NCI-H2171 treated with DMSO at 0.1 percent for 48 hours (cell line): ENCODE measurements around the gene DPYSL5.

ENCODE experiments used
- DNase-seq: peaks from one replicate; lab custom pipeline; 2025; lab: John Stamatoyannopoulos, UW

The DPYSL5 gene

DNA sequence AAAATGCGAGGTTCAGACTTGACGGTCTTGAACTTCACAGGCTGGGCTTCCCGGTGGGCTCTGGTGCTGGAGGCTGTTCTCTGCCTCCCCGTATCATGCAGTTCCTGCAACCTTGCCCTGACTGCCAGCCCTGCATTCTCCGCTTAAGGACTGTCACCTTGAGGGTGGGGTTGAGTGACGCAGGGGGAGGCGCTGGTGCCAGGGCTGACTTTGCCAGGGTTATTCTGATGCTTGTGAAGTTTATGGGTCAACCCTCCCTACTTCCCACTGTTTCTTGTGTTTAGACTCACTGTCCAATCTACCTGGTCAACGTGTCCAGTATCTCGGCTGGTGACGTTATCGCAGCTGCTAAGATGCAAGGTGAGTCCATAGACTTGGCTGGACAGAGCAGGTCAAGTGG lies 85.0 kb downstream of the DPYSL5 start:
- no peak for DNase-seq

DNA sequence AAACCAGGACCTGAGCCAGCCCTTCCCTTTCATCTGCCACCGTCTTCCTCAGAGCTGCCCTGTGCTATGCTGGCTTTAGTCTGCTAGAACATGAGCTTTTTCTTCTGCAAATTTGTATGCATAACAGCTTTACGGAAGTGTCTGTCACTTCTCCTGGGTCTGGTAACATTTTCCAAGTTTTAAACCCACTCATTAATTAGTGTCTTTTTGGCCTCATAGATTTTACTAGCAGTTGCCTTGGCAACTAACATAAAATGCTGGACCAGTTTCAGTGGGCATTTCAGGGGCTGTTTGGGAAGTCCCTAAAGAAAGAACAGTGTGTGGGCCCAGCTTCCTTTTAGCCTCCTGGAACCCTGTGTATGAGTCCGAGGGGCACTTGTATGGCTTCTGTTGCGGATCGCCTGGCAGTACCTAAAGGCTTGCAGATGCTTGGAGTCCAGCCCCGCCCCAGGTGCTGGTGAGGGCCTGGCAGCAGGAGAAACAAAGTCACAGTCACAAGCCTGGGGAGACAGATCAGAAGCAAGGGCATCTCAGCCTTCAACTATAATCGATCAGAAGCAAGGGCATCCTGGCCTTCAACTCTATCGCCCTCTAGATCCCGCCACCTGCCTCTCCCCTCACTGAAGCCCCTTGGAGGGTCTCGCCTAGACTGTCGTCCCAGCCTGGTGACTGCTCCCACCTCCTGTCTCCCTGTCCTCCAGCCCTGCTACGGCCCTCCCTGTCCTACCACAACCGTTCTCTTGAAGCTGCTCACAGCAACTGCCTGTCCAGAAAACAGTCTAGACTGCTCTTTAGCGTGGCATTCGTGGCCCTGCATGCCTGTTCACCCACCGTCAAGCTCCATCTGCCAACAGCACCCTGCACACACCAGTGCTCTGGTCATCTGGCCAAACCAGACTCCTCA lies 85.8 kb downstream of the DPYSL5 start:
- DNase-seq: no peak

- no peak for DNase-seq
These were observed 86.4 kb downstream of the DPYSL5 start for GRCh38 chr2:26934335-26934724.

- no peak for DNase-seq
These were observed 87.1 kb downstream of the DPYSL5 start for GRCh38 chr2:26934985-26935384.

- no peak for DNase-seq
These were observed 88.9 kb downstream of the DPYSL5 start for GRCh38 chr2:26936855-26937254.

GRCh38 chr2:26938399-26939118 lies 90.6 kb downstream of the DPYSL5 start:
- DNase-seq: no peak

- no peak for DNase-seq
These were observed 92.1 kb downstream of the DPYSL5 start for GRCh38 chr2:26940001-26940400.

- DNase-seq: no peak
These were observed 93.6 kb downstream of the DPYSL5 start for GRCh38 chr2:26941486-26941885.

- peak; percentile 63 for DNase-seq
These were observed 94.8 kb downstream of the DPYSL5 start for GRCh38 chr2:26942543-26943295.

DNA sequence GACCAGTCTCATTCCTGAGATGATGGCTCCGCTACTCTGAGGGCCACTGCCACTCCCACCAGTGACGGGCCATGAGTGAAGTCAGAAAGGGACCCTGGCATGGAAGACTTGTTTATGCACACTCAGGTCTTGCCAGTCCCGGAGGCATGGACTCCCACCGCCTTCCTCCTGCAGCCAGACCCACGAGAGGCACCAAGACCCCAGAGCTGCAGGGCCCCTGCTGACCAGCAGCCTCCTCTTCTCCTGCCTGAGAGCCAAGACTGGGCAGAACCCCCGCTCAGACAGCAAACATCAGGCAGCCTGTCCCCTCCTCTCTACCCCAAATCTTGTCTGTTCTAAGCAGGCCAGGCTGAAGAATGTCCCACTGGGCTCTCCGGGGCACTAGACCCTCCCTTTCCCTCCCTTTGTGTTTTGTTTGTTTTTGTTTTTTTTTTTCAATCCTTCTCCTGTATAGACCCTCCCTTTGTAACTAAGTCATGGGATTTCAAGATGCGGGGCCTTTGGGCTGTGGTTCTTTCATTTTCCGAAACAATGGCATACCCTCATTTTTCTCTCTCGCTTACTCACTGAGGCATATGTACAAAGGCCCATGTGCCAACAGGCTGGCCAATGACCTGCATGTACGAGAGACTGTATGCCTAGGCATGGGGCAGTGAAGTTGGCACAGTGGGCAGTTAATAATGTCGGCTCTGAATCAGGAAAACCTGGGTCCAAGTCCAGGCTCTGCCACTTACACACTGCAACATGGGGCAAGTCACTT lies 98.2 kb downstream of the DPYSL5 start:
- no peak for DNase-seq

DNA sequence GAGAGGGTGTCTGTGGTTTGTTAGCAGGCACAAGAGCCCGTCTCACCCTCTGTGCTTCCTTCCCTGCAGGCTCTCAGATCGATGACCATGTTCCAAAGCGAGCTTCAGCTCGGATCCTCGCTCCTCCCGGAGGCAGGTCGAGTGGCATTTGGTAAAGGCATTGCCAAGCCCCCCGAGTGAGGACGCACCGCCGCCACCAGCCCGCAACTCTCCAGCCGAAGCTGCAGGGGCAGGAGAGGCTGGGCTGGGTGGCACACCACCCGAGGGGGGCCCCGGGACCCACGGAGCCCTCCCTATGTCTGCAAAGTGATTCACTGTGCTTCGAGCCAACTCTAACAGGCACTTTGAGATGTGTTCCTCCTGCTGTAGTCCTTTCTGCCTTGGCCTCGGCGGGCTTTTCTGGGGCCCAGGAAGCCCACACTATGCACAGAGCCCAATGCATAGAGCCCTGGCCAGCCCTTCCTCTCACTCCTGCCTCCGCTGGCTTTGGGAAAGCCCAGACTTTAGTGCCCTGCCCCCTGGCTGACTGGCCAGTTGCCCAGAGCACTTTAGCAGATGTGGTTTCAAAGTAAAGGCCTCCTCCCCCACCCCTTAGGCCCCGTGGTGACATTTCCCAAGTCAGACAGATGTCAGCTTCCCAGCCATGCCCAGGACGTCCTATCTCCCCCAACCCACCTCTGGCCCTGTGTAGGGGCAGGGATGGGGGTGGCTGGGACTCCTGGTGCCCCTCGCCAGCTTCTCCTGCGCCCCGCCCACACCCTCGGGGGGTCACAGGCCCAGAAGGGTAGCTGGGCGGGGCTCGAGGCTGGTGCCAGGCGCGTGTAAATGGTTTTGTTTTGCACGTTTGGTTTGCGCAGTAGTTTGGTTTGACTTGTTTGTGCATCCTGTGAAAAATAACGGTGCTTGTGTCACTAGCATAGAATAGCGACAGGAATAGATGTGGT lies 99.2 kb downstream of the DPYSL5 start:
- no peak for DNase-seq

- no peak for DNase-seq
These were observed 100.9 kb downstream of the DPYSL5 start for GRCh38 chr2:26948800-26949199.

GRCh38 chr2:26950246-26950645 lies 102.3 kb downstream of the DPYSL5 start:
- DNase-seq: no peak

DNA sequence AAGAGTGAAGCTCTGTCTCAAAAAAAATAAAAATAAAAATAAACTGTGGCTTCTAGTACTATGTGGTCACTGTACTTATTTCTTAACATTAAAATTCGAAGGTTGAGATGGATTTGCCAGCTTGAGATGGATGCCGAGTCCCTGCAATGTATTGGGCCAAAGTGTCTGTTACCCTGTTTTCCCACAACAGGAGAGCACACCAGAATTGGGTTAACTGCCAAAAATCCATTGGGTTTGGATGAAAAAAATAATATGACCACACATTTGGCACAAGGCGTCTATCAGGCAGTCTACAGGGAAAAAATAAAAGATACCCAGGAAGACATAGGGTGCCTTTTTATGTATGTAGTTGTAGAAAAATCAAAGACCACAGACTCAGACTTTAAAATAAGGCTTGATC lies 103.3 kb downstream of the DPYSL5 start:
- no peak for DNase-seq

- peak; percentile 36 for DNase-seq
These were observed 104.4 kb downstream of the DPYSL5 start for GRCh38 chr2:26952374-26952773.

DNA sequence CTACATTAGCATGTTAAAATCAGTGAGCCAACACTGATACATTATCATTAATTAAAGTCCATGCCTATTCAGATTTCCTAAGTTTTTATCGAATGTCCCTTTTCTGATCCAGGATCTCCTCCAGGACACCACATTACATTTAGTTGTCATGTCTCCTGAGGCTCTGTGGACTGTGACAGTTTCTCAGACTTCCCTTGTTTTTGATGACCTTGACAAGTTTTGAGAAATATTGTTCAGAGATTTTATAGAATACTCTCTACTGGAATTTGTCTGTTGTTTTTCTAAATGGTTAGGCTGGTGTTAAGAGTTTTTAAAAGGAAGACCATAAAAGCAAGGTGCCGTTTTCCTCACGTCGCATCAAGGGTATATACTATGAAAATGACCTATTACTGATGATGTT lies 106.2 kb downstream of the DPYSL5 start:
- DNase-seq: no peak

GRCh38 chr2:26957041-26957440 lies 109.1 kb downstream of the DPYSL5 start:
- DNase-seq: no peak

DNA sequence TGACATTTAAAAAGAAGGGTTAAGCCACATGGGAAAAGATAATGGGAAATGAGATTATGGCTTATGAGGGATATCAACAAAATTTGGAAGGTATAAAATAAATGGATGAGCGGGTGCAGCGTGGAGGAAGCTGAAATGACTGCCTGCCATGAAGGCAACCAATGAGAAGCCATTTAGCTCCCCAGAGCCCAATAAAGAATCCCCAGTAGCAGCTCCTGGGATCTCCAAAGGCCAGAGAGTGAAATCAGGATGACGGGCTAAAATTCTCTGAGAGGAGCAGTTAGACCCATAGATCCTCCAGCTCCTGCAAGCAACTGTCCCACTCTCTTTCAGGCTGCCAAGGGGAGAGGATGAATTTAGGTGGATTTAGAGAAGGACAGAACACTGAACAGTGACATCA lies 109.6 kb downstream of the DPYSL5 start:
- DNase-seq: peak; percentile 15

GRCh38 chr2:26959331-26959730 lies 111.4 kb downstream of the DPYSL5 start:
- DNase-seq: no peak

- no peak for DNase-seq
These were observed 116.7 kb downstream of the DPYSL5 start for GRCh38 chr2:26964446-26965130.
